ENCODE results near the gene ZFYVE1. TPM values are rescaled to one million over a fixed set of nuclear protein-coding genes. Genes with fewer than 3 reads are reported as not detected.

The ZFYVE1 gene
- total RNA-seq, 1 experiment from 2014 or later: 9.0 TPM

DNA sequence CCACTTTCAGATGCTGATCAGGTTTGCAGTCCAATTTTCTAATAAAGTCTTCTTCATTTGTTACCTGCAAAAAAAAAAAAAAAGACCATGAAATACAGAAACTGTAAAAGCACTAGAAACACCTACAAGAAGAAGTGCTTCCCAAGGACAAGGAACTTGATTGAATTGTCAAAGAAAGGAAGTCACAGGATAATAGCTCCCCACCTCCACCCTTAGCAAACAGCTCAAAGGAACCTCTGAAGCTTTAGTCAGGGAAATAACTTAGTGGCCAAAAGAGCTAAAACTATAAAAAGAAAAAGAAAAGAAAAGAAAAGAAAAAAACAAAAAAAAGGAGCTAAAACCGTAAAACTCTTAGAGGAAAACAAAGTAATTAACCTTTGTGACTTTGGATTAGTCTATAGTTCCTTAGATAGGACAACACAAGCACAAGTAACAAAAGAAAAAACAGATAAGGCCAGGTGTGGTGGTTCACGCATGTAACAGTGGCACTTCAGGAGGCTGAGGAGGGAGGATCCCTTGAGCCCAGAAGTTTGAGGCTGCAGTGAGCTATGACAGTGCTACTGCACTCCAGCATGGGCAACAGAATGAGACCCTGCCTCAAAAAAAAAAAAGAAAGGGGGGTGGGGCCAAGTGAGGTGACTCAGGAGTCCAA lies 28.5 kb downstream of the ZFYVE1 start:
- Histone ChIP-seq H3K27me3 (ENCODE audit: insufficient read depth, low read depth) (no peaks in the 10 kb centered on the region), H3K4me2 (no peak overlapping the region), H3K9me3 (ENCODE audit: insufficient read depth, low read depth) (no peaks in the 10 kb centered on the region), H3K27ac (no peak overlapping the region), H3K36me3 (ENCODE audit: low read depth) (no peaks in the 10 kb centered on the region), H3K9me2 (ENCODE audit: insufficient read depth) (no peaks in the 10 kb centered on the region), H3K79me2 (ENCODE audit: low read depth) (no peaks in the 10 kb centered on the region), H3K4me3 (no peak overlapping the region), H2AFZ (no peak overlapping the region), H3F3A (ENCODE audit: insufficient read depth, low read depth) (no peaks in the 10 kb centered on the region), H3K4me1 (replicated peaks; ENCODE audit: insufficient read depth) (no peaks in the 10 kb centered on the region), H4K20me1 (ENCODE audit: insufficient read depth) (no peaks in the 10 kb centered on the region)
- BruUV-seq (replicated peaks): no TSS peak
- CTCF ChIA-PET: no interaction called here
- TF ChIP-seq, protein P1, sequence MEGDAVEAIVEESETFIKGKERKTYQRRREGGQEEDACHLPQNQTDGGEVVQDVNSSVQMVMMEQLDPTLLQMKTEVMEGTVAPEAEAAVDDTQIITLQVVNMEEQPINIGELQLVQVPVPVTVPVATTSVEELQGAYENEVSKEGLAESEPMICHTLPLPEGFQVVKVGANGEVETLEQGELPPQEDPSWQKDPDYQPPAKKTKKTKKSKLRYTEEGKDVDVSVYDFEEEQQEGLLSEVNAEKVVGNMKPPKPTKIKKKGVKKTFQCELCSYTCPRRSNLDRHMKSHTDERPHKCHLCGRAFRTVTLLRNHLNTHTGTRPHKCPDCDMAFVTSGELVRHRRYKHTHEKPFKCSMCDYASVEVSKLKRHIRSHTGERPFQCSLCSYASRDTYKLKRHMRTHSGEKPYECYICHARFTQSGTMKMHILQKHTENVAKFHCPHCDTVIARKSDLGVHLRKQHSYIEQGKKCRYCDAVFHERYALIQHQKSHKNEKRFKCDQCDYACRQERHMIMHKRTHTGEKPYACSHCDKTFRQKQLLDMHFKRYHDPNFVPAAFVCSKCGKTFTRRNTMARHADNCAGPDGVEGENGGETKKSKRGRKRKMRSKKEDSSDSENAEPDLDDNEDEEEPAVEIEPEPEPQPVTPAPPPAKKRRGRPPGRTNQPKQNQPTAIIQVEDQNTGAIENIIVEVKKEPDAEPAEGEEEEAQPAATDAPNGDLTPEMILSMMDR (conservative IDR thresholded peaks at IDR 0.05): no peak
- no peak for TF ChIP-seq EZH2 (IDR thresholded peaks at IDR 0.05; ENCODE audit: low read depth)
- intact Hi-C loops (cut with micrococcal nuclease; ENCODE audit: unreplicated experiment): no loop called here
- DNase-seq: no peak
- POLR2A ChIA-PET (ENCODE audit: unreplicated experiment): no interaction called here

DNA sequence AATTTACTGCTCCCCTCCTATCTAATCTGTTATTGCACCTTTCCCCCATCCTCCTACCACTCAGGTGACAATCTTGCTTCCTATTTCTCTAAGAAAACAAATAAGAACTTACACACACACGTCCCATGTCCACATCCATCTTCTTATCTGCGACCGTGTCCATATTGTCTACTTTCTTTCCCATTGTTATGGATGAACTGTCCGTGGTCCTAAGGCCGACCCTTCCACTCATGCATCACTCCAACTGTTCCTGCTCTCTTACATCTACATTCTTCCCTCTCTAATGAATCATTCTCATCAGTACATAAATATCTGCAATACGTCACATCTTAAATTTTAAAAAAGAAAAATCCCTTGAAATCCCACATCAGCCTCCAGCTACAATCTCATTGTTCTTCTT lies 30.0 kb downstream of the ZFYVE1 start:
- H3K4me3 ChIP-seq: no peak overlapping the region
- no peaks in the 10 kb centered on the region for H3F3A ChIP-seq (ENCODE audit: insufficient read depth, low read depth)
- H3K27ac ChIP-seq: no peak overlapping the region
- H3K36me3 ChIP-seq (ENCODE audit: low read depth): no peaks in the 10 kb centered on the region
- no peak overlapping the region for H2AFZ ChIP-seq
- H3K9me2 ChIP-seq (ENCODE audit: insufficient read depth): no peaks in the 10 kb centered on the region
- POLR2A ChIA-PET (ENCODE audit: unreplicated experiment): no interaction called here
- no peaks in the 10 kb centered on the region for H4K20me1 ChIP-seq (ENCODE audit: insufficient read depth)
- DNase-seq: no peak
- H3K79me2 ChIP-seq (ENCODE audit: low read depth): no peaks in the 10 kb centered on the region
- no TSS peak for BruUV-seq (replicated peaks)
- CTCF ChIA-PET: no interaction called here
- TF ChIP-seq, protein P1 (conservative IDR thresholded peaks at IDR 0.05): no peak
- TF ChIP-seq EZH2 (IDR thresholded peaks at IDR 0.05; ENCODE audit: low read depth): no peak
- no peaks in the 10 kb centered on the region for H3K27me3 ChIP-seq (ENCODE audit: insufficient read depth, low read depth)
- no peaks in the 10 kb centered on the region for H3K9me3 ChIP-seq (ENCODE audit: insufficient read depth, low read depth)
- intact Hi-C loops (cut with micrococcal nuclease; ENCODE audit: unreplicated experiment): no loop called here
- no peaks in the 10 kb centered on the region for H3K4me1 ChIP-seq (replicated peaks; ENCODE audit: insufficient read depth)
- H3K4me2 ChIP-seq: no peak overlapping the region

DNA sequence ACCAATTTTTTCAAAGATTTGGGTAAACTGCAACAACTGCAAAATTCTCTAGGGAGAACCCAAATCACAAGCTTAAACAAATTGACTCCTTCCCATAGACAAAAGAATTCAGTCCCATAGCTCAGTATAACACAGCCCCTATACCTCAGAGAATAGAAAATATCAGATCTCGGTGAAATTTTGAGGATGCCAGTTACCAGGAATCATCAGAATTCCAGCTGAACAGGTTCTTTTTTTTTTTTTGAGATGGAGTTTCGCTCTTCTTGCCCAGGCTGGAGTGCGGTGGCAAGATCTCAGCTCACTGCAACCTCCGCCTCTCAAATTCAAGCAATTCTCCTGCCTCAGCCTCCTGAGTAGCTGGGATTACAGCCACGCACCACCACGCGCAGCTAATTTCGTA lies 36.7 kb downstream of the ZFYVE1 start:
- no TSS peak for BruUV-seq (replicated peaks)
- no peaks in the 10 kb centered on the region for H3K9me2 ChIP-seq (ENCODE audit: insufficient read depth)
- intact Hi-C loops (cut with micrococcal nuclease; ENCODE audit: unreplicated experiment): no loop called here
- no peaks in the 10 kb centered on the region for H3F3A ChIP-seq (ENCODE audit: insufficient read depth, low read depth)
- CTCF ChIA-PET: no interaction called here
- no peaks in the 10 kb centered on the region for H3K79me2 ChIP-seq (ENCODE audit: low read depth)
- DNase-seq: no peak
- H3K9me3 ChIP-seq (ENCODE audit: insufficient read depth, low read depth): no peaks in the 10 kb centered on the region
- POLR2A ChIA-PET (ENCODE audit: unreplicated experiment): no interaction called here
- no peak overlapping the region for H2AFZ ChIP-seq
- H4K20me1 ChIP-seq (ENCODE audit: insufficient read depth): no peaks in the 10 kb centered on the region
- no peak for TF ChIP-seq EZH2 (IDR thresholded peaks at IDR 0.05; ENCODE audit: low read depth)
- TF ChIP-seq, protein P1 (conservative IDR thresholded peaks at IDR 0.05): no peak
- H3K4me3 ChIP-seq: no peak overlapping the region
- H3K4me1 ChIP-seq (replicated peaks; ENCODE audit: insufficient read depth): no peaks in the 10 kb centered on the region
- H3K36me3 ChIP-seq (ENCODE audit: low read depth): no peaks in the 10 kb centered on the region
- H3K4me2 ChIP-seq: no peak overlapping the region
- H3K27ac ChIP-seq: no peak overlapping the region
- no peaks in the 10 kb centered on the region for H3K27me3 ChIP-seq (ENCODE audit: insufficient read depth, low read depth)

All from PC-9 (cell line).